NT2/D1 (cell line): ENCODE results near the gene TTYH2.

Experiments
- DNase-seq: peaks from one replicate; pipeline ENCODE4 v3.0.0-alpha.2; 2011; ENCODE audit warnings: low read depth, low spot score
- H3K27me3 ChIP-seq: 2 replicates; pipeline ENCODE4 v1.6.0; 2011; ENCODE audit warnings: mild to moderate bottlenecking; ENCODE audit not compliant: insufficient read length, insufficient read depth
- H3K36me3 ChIP-seq: 2 replicates; pipeline ENCODE4 v1.6.1; 2011; ENCODE audit warnings: mild to moderate bottlenecking, low read length, mixed read lengths; ENCODE audit not compliant: insufficient read depth, insufficient read length
- H3K4me1 ChIP-seq: 2 replicates; pipeline ENCODE4 v1.5.1; 2011; ENCODE audit not compliant: insufficient read depth, insufficient read length
- H3K4me3 ChIP-seq: 2 replicates; pipeline ENCODE4 v1.5.1; 2011; ENCODE audit warnings: low read depth; ENCODE audit not compliant: insufficient read length
- H3K9ac ChIP-seq: 2 replicates; pipeline ENCODE4 v1.6.0; 2011; ENCODE audit warnings: low read depth; ENCODE audit not compliant: insufficient read length
- H3K9me3 ChIP-seq: 2 replicates; pipeline ENCODE4 v1.5.1; 2011; ENCODE audit warnings: mild to moderate bottlenecking, low read length; ENCODE audit not compliant: insufficient read depth
- SUZ12 ChIP-seq: IDR thresholded peaks from 2 replicates; pipeline ENCODE4 v1.6.1; 2011; ENCODE audit not compliant: insufficient read length, insufficient read depth; ENCODE audit errors: extremely low read depth
- YY1 ChIP-seq: IDR thresholded peaks from 2 replicates; pipeline ENCODE4 v1.6.1; 2011; ENCODE audit not compliant: insufficient read length, insufficient read depth
- ZNF274 ChIP-seq: IDR thresholded peaks from 2 replicates; pipeline ENCODE4 v1.6.1; 2011; ENCODE audit warnings: mild to moderate bottlenecking, low read depth, low read length

Gene TTYH2

DNA sequence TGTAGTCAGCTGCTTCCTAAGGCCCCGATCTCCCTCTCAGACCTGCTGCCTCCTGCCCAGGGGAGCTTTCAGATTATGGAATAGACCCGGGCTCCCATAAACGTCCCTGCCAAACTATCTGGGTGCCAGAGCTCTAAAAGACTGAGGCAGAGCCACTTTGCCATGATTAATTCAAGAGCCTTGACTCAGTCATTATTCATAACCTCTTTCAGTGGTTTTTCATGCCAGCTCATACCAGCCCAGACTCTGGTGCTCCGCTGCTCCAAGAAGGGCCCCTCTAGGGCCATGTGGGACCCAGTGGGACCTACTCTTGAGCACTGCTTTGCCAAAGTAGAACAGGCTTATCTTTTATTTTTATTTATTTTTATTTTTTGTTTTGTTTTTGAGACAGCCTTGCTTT is 84.6 kb downstream of the TTYH2 start:
- H3K9ac ChIP-seq = no peak overlapping the region
- H3K4me3 ChIP-seq = no peak overlapping the region
- DNase-seq = no peak
- H3K4me1 ChIP-seq = no peaks in the 10 kb centered on the region
- H3K27me3 ChIP-seq = no peaks in the 10 kb centered on the region
- no peaks in the 10 kb centered on the region for H3K9me3 ChIP-seq
- H3K36me3 ChIP-seq = no peaks in the 10 kb centered on the region
- TF ChIP-seq YY1 (no peak), ZNF274 (no peak), SUZ12 (no peak)

DNA sequence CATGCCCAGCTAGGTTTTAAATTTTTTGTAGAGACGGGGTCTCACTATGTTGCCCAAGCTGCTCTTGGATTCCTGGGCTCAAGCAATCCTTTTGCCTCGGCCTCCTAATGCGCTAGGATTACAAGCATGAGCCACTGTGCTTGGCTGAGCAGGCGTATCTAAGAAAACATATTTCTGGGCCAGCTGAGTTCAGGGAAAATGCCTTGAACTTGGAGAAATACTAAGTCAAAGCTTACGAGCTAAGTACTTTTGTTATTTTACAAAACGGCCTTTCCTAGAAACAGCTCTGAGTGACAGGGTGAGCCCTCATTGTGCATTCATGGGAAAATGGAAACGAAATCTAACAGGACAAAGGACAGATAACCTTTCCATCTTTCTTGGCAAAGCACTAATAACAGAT is 85.4 kb downstream of the TTYH2 start:
- no peaks in the 10 kb centered on the region for H3K36me3 ChIP-seq
- no peaks in the 10 kb centered on the region for H3K9me3 ChIP-seq
- no peaks in the 10 kb centered on the region for H3K4me1 ChIP-seq
- no peaks in the 10 kb centered on the region for H3K27me3 ChIP-seq
- no peak for DNase-seq
- H3K4me3 ChIP-seq = no peak overlapping the region
- TF ChIP-seq SUZ12 (no peak), YY1 (no peak)
- no peak overlapping the region for H3K9ac ChIP-seq

DNA sequence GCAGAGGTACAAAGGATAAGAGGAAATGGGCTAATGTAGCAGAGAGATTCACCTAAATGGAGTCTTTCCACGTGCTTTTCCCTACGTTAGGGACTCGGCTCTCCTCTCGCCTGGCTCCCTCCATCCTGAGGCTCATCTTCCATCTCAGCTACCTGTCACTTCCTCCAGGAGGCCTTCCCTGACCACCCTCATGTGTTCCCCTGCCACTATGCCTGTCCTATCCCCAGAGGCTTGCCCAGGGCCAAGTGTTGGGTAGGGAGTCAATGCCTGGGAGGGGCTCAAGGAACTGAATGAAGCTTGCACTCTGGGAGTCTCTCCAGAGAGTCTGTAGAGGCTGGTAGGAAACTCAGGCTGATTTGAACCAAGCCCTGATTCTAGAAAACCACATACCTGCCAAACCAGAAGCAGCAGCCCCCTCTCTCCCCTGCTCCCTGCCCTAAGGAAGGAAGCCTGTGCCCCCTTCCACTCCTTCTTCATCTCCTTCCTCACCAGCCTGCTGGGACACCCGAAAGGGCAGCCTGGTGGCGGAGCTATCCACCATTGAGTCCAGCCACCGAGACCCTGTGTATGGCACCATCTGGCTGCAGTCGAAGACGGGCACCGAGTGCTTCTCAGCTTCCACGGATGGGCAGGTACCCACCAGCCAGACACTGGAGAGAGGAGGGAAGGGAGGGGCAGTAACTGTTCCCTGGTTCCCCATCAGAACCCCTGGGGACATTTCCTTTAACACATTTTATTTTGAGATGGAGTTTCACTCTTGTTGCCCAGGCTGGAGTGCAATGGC is 86.0 kb downstream of the TTYH2 start:
- H3K4me1 ChIP-seq = peaks cover 2% of the 10 kb centered on the region
- no peaks in the 10 kb centered on the region for H3K9me3 ChIP-seq
- H3K36me3 ChIP-seq = no peaks in the 10 kb centered on the region
- H3K4me3 ChIP-seq = no peak overlapping the region
- no peak for DNase-seq
- H3K27me3 ChIP-seq = no peaks in the 10 kb centered on the region
- no peak overlapping the region for H3K9ac ChIP-seq
- no peak for TF ChIP-seq ZNF274
- TF ChIP-seq SUZ12 = no peak
- no peak for TF ChIP-seq YY1

DNA sequence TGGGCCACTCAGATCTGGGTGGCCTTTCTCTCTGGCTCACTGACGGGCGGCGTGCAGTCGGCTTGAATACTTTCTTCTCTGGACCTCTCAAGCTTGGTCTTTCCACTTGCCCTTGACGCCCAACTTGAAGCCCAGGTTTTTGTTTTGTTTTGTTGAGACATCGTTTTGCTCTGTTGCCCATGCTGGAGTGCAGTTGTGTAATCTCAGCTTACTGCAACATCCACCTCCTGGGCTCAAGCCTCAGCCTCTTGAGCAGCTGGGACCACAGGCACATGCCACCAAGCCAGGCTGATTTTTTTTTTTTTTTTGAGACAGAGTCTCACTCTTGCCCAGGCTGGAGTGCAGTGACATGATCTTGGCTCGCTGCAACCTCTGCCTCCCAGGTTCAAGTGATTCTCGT is 89.9 kb downstream of the TTYH2 start:
- H3K4me3 ChIP-seq = no peak overlapping the region
- H3K4me1 ChIP-seq = peaks cover 4% of the 10 kb centered on the region
- TF ChIP-seq YY1 = no peak
- no peak for TF ChIP-seq SUZ12
- TF ChIP-seq ZNF274 = no peak
- no peaks in the 10 kb centered on the region for H3K27me3 ChIP-seq
- no peak overlapping the region for H3K9ac ChIP-seq
- H3K36me3 ChIP-seq = no peaks in the 10 kb centered on the region
- no peak for DNase-seq
- H3K9me3 ChIP-seq = no peaks in the 10 kb centered on the region

DNA sequence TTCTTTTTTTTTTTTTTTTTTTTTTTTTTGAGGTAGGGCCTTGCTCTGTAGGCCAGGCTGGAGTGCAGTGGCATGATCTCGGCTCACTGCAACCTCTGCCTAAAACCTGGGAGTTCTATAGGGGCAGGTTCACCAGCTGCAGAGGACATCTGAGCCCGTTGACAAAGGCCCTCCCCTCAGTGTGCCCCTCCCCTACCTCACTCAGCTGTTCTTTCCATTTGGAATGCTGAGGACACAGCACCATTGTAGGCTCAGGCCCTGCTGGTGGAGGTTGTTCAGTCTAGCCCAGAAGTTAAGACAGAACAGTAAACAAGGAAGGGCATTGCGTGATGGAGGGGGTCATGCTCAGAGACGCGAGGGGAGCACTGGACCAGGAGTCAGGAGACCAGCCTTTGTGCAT is 90.8 kb downstream of the TTYH2 start:
- Histone ChIP-seq H3K9me3 (no peaks in the 10 kb centered on the region), H3K36me3 (no peaks in the 10 kb centered on the region), H3K27me3 (no peaks in the 10 kb centered on the region), H3K4me3 (no peak overlapping the region), H3K4me1 (peaks cover 4% of the 10 kb centered on the region), H3K9ac (no peak overlapping the region)
- no peak for TF ChIP-seq SUZ12
- no peak for TF ChIP-seq ZNF274
- no peak for DNase-seq

DNA sequence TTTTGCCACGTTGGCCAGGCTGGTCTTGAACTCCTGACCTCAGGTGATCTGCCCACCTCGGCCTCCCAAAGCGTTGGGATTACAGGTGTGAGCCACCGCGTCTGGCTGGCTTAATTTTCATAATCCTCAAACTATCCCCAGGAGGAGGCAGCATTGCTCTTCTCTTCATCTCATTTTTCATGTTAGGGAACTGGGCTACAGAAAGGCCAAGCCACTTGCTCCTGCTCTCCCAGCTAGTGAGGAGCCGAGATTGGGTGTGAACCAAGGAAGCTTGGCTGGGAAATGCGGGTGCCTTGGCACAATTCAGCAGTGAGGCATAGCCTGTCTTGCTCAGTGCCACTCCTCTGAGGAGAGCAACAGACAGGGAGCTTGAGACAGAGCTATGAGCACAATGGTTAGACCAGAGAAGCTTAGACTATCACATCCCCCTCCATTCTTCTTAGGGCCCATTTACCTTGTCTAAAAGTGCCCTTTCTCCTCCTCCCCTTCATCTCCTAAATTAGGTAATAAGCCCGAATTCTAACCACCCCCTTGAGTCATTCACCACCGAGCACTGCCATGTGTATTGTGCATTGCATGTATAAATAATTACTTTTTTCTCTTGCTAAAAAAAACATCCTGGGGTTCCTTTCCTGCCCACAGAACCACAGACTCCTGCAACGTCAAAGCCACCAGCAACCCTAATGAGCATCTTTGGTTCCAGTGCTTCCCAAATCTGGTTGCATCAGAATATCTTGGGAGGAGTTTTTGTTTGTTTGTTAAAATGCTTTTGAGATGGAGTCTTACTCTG is 92.7 kb downstream of the TTYH2 start:
- no peak for DNase-seq
- no peaks in the 10 kb centered on the region for H3K36me3 ChIP-seq
- no peak overlapping the region for H3K4me3 ChIP-seq
- H3K27me3 ChIP-seq = no peaks in the 10 kb centered on the region
- no peaks in the 10 kb centered on the region for H3K9me3 ChIP-seq
- H3K4me1 ChIP-seq = peaks cover 4% of the 10 kb centered on the region
- H3K9ac ChIP-seq = no peak overlapping the region
- no peak for TF ChIP-seq SUZ12
- no peak for TF ChIP-seq YY1
- no peak for TF ChIP-seq ZNF274

DNA sequence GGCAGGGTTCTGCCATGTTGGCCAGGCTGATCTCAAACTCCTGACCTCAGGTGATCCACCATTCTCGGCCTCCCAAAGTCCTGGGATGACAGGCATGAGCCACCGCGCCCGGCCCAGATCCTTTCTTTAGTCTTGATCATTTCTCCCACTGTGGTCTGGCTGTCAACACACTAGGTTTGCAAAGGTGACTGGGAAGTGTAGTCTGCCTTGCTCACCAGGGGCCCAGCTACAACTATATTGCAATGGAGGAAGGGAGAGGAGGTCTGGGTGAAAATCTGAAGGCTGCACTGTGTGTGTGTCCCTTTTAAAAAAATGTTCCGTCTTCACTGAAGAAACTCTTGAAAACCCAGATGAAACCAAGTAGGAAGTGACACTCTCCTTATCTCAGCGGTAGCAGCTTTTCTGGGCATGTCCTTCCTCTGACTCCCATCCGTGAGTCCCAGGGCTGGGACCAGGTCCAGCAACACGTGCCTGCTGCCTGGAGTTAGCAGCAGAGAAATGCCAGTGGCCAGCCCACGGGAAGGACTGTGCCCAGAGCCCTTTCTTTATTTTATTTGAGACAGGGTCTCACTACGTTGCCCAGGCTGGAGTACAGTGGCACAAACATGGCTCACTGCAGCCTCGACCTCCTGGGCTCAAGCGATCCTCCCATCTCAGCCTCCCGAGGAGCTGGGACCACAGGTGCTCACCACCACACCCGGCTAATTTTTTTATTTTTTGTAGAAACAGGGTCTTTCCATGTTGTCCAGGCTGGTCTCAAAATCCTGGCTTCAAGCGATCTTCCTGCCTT is 94.8 kb downstream of the TTYH2 start:
- H3K36me3 ChIP-seq = no peaks in the 10 kb centered on the region
- TF ChIP-seq ZNF274 (no peak), YY1 (no peak), SUZ12 (no peak)
- H3K4me1 ChIP-seq = peaks cover 4% of the 10 kb centered on the region
- H3K9me3 ChIP-seq = 0 out of 2 replicates have a peak, but pooled peaks cover 5% of the 10 kb centered on the region
- H3K4me3 ChIP-seq = no peak overlapping the region
- peaks cover 5% of the 10 kb centered on the region for H3K27me3 ChIP-seq
- no peak overlapping the region for H3K9ac ChIP-seq
- DNase-seq = no peak
